ENCODE measurements around the gene COQ5.
"Not testable (repeated sequence)": the region's sequence is repeated elsewhere in the genome, so short reads cannot be mapped to it uniquely, and the experiment has no call there.

COQ5 gene

GRCh38 chr12:120529641-120530417, 871 bp upstream of the COQ5 start:
- no peak for DNase-seq (ENCODE audit: low read depth, low spot score)

- no peak for DNase-seq (ENCODE audit: low read depth, low spot score)
Observed at GRCh38 chr12:120522568-120522967, 6.4 kb downstream of the COQ5 start.

- DNase-seq (ENCODE audit: low read depth, low spot score) = not testable (repeated sequence)
Observed at GRCh38 chr12:120519324-120519723, 9.6 kb downstream of the COQ5 start.

DNA sequence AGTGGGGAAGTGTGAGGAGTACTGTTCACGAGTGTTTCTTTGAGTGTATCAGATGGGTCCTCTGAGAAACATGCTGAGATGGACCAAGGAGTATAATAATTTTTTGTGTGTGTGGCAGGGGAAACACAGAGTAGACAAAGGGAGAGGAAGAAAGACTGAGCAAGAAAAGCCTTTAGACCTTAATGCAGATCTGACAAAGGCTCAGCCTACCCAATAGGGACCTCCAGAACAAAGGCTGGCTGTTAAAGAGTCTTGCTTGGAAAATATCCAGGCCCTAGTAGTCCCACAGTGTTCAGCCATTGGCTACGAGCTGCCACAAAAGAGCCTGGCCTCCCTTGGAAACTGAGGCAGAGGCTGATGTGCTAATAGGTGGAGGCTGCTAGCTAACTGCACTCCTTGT, 13.5 kb downstream of the COQ5 start:
- DNase-seq (ENCODE audit: low read depth, low spot score) = no peak

GRCh38 chr12:120514002-120514401, 15.0 kb downstream of the COQ5 start:
- no peak for DNase-seq (ENCODE audit: low read depth, low spot score)

- DNase-seq (ENCODE audit: low read depth, low spot score) = no peak
Observed at GRCh38 chr12:120508537-120508936, 20.4 kb downstream of the COQ5 start.

DNA sequence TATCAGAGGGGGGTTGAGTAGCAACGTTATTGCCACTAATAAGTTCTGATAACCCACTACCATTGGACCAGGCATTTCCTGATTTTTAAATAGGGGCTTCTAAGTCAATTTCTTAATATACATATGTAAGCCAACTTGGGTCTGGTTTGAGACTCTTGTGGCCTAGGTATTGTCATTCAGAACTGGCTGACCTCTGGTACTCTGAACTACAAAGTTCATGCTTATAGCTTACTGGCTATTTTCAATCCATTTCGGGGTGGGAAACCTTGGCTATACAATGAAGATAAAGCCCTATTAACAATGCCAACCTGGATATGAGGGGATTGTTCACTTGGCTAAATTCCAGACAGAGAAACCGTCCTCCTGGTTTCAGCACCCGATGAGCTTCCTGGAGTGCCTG, 24.4 kb downstream of the COQ5 start:
- DNase-seq (ENCODE audit: low read depth, low spot score) = no peak

DNA sequence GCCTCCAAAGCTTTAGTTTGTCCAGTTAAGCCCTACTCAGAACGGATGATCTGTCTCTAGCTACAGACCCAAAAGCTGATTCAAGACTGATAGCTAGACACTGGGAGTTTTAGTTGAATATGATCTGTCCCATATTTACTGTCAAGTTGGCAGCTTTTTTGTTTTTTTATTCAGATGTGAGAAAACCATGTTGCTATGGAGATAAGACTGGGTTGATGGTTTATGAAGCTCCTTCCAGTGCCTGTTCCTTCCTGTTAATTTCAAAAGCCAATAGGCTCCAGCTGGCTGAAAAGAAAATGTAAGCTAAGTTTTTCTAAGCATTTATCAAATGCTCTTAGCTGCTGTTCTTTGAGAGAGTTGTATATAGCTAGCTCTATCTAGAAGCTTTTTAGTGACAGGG, 28.4 kb downstream of the COQ5 start:
- DNase-seq (ENCODE audit: low read depth, low spot score) = no peak

GRCh38 chr12:120498870-120499515, 30.0 kb downstream of the COQ5 start:
- no peak for DNase-seq (ENCODE audit: low read depth, low spot score)

- DNase-seq (ENCODE audit: low read depth, low spot score) = no peak
Observed at GRCh38 chr12:120497524-120498150, 31.3 kb downstream of the COQ5 start.

- DNase-seq (ENCODE audit: low read depth, low spot score) = peak; percentile 2
Observed at GRCh38 chr12:120496413-120497340, 32.3 kb downstream of the COQ5 start.

GRCh38 chr12:120495731-120496412, 33.1 kb downstream of the COQ5 start, which contains the start of gene DYNLL1:
DYNLL1 (plus strand) TSS chr12:120496113; CDS start chr12:120496422, 309 bp downstream.
- peak; percentile 95 for DNase-seq (ENCODE audit: low read depth, low spot score)

- DNase-seq (ENCODE audit: low read depth, low spot score) = no peak
Observed at GRCh38 chr12:120495186-120495730, 33.7 kb downstream of the COQ5 start.

DNA sequence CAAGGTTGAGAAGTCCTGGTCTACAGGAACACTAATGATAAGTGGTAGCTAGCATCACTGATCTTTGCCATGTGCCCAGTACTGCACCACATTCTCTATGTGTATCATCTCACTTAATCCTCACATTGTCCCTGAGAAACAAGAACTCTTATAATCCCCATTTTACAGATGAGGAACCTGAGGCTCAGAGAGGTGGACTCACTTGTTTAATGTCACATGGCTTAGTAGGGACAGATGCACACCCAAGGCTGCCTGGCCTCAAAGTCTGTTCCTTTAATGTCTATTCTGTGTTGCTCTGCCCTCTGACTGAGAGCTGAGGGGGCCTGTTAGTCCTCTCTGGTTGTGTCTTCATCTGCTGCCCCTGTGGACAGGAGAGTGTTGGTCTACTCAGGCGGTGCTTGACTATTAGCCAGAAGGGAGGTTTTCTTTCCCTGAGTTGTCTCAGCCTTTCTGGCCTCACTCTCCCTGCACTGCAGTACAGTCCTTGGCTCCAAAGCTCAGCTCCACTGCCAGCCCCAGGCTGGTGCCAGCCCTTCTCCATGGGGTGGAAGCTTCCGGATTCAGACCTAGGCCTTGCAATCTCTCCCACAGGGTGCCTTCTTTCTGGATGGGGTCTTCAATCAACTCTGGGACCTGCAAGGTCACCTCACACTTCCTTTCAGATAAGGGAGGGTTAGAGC, 38.0 kb downstream of the COQ5 start:
- DNase-seq (ENCODE audit: low read depth, low spot score) = no peak

DNA sequence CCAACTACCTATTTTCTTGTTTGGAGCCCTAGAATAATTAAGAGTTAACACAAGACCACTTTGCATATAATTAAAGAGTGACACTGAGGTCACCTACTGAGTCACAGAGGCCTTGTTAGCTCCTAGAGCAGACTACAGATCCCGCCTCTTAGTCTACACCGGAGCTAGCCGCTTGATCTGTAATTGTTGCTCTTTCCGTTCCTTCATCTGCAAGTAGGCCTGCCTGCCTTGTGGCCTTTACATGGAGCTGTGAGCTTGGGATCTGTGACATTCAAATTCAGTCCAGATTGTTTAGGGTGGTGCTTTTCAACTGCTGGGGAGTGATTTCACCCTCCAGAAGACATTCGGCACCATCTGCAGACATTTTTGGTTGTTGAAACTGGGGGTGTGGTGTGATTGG, 38.6 kb downstream of the COQ5 start:
- no peak for DNase-seq (ENCODE audit: low read depth, low spot score)

DNA sequence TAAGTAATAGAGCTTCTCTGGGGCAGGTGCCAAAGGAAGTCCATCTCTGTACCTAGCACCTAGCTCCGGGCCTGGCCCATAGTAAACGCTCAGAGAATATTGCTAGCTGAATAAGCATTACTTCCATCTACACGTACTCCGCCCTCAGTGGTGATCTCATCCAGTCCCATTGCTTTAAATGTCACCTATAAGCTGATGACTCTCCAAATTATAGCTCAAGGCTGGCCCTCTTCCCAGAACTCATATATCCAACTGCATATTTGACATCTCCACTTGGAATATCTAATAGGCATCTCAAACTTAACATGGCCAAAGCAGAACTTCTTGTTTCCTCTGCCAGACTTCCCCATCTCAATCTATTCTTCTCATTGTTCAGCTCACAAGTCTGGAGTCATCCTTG, 39.9 kb downstream of the COQ5 start:
- DNase-seq (ENCODE audit: low read depth, low spot score) = no peak

DNA sequence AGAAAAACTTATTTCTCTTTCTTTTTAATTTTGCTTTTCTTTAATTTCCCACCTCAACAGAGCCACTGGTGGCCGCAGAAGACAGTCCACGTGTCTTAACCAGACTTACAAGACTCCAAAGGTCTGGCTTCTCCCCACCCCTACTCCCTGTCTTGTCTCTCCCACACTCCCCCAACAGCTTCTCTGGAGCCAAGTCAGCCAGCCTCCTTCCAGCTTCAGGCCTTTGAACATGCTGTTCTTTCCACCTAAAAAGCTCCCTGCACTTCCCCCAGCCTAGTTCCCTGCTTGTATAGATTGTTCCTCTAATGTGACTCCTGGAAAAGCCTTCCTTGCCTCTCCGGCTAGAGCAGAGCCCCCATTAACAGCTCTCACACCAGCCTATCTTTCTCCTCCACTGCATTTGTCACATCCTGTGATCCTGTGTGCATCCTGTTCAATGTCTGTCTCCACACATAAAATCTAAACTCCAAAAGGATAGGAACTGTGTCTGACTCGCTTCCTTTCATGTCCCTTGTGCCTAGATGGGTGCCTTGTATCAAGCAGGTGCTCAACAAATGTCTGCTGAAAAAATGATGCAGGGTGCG, 40.8 kb downstream of the COQ5 start:
- DNase-seq (ENCODE audit: low read depth, low spot score) = no peak

DNA sequence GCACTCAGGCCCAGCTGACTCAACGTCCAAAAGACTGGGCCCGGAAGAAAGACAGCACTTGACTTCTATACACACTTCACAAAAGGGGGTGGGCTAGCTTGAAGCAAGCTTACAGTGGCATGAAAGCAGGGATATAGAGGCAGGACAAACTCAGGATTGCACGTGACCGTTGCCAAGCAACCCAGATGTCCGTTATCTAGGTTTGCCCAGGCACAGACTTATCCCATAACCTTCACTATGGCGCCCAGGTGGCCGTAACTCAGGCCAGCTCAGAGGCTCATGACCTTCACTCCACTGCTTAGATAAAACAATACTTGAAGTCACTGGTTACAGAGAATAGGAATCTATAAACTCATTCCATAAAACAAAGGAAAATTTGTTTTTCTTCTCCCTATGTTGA, 41.4 kb downstream of the COQ5 start:
- not testable (repeated sequence) for DNase-seq (ENCODE audit: low read depth, low spot score)

DNA sequence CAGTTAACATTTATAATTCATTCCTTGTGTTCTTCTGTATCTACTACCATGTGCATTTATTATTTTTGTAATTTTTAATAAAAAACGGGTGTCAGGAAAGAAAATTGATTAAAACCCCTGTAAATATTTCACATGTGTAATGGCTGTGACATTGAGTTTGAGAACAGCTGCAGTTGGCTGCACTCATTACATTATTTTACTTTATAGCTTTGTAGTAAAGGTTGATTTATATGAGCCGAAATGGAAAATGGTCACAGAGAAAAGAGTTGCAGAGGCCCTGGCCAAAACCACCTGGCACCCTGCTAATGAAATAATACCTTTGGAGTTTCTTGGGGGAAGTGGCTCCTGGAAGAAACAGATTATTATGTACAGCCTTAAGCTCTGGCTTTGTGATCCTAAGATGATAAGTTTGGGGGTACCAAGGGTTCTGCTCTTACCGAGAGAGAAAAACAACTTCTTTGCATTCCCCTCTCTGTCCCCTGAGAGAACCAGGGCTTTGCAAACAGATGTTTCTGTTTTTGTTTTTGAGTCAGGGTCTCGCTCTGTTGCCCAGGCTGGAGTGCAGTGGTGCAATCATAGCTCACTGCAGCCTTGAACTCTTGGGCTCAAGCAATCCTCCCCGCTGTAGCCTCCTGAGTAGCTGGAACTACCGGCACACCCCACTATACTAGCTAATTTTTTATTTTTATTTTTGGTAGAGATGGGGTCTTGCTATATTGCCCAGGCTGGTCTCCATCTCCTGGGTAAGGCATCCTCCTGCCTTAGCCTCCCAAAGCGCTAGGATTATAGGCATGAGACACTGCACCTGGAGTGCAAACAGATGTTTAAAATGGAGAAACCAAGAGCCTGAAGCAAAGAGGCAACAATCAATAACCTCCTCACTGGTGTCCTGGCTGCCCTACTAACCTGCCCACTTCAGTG, 42.7 kb downstream of the COQ5 start:
- DNase-seq (ENCODE audit: low read depth, low spot score) = no peak

All from activated naive CD8-positive, alpha-beta T cell treated with anti-CD3 and anti-CD28 coated beads, Interleukin-2, amount 50 U/mL, for 16 hours (primary cell).